KMS-11 (cell line): ENCODE measurements around the gene CRYBG2.
A peak's percentile ranks its signal among the peaks of the same experiment; 100 is the strongest.

Experiments
- H2AFZ ChIP-seq: fragments of 200-600 bp; sonication (generic); 2 replicates; pipeline ENCODE4 v1.6.1; 2016; ENCODE audit warnings: antibody characterized with exemption, mixed run types, low read depth
- H3K27ac ChIP-seq: fragments of 200-600 bp; sonication (generic); 2 replicates; pipeline ENCODE4 v1.6.1; 2016; ENCODE audit warnings: mild to moderate bottlenecking, mixed run types
- H3K27me3 ChIP-seq: fragments of 200-600 bp; sonication (generic); 2 replicates; pipeline ENCODE4 v1.6.1; 2017; ENCODE audit warnings: mild to moderate bottlenecking, low read depth, mixed run types, moderate library complexity; ENCODE audit not compliant: insufficient read depth
- H3K36me3 ChIP-seq: fragments of 200-600 bp; sonication (generic); 2 replicates; pipeline ENCODE4 v1.6.1; 2017; ENCODE audit warnings: mild to moderate bottlenecking, mixed run types; ENCODE audit not compliant: insufficient read depth
- H3K4me1 ChIP-seq: fragments of 200-600 bp; sonication (generic); 2 replicates; pipeline ENCODE4 v1.6.1; 2016; ENCODE audit warnings: mild to moderate bottlenecking, low read depth, mixed run types; ENCODE audit not compliant: poor library complexity, severe bottlenecking
- H3K4me2 ChIP-seq: fragments of 200-600 bp; sonication (generic); 2 replicates; pipeline ENCODE4 v1.7.0; 2016; ENCODE audit warnings: mild to moderate bottlenecking, mixed run types
- H3K4me3 ChIP-seq: fragments of 200-600 bp; sonication (generic); IDR thresholded peaks from 2 replicates; pipeline ENCODE4 v1.6.1; 2017; ENCODE audit warnings: low read depth, low read length, mixed read lengths; ENCODE audit not compliant: insufficient read depth
- H3K79me2 ChIP-seq: fragments of 200-600 bp; sonication (generic); 2 replicates; pipeline ENCODE4 v1.6.1; 2016; ENCODE audit warnings: low read depth, mixed run types; ENCODE audit not compliant: insufficient read depth
- H3K9ac ChIP-seq: fragments of 200-600 bp; sonication (generic); 2 replicates; pipeline ENCODE4 v1.6.1; 2016; ENCODE audit warnings: mild to moderate bottlenecking, mixed run types
- H4K20me1 ChIP-seq: fragments of 200-600 bp; sonication (generic); 2 replicates; pipeline ENCODE4 v1.6.1; 2016; ENCODE audit warnings: mild to moderate bottlenecking, mixed run types; ENCODE audit not compliant: insufficient read depth
- CTCF ChIP-seq: fragments of 200-600 bp; sonication (generic); conservative IDR thresholded peaks from 2 replicates; pipeline ENCODE4 v1.6.1; 2017; ENCODE audit warnings: low read depth, mild to moderate bottlenecking, antibody characterized with exemption, low read length, moderate library complexity, mixed read lengths

The CRYBG2 gene

GRCh38 chr1:26321315-26322041 lies 32.5 kb downstream of the CRYBG2 start:
- peak; percentile 87 for TF ChIP-seq CTCF
- H3K4me2 ChIP-seq: peak overlapping the region; percentile 24; the same call in 1 of the 2 replicates
- no peaks in the 10 kb centered on the region for H3K79me2 ChIP-seq
- peaks cover 4% of the 10 kb centered on the region for H3K4me1 ChIP-seq
- no peaks in the 10 kb centered on the region for H3K27me3 ChIP-seq
- no peak overlapping the region for H3K9ac ChIP-seq
- H3K36me3 ChIP-seq: no peaks in the 10 kb centered on the region
- H4K20me1 ChIP-seq: no peaks in the 10 kb centered on the region
- H3K4me3 ChIP-seq: no peak overlapping the region
- no peak overlapping the region for H3K27ac ChIP-seq
- peak overlapping the region; percentile 81 for H2AFZ ChIP-seq

GRCh38 chr1:26320896-26321295 lies 33.0 kb downstream of the CRYBG2 start:
- peaks cover 4% of the 10 kb centered on the region for H3K4me1 ChIP-seq
- no peaks in the 10 kb centered on the region for H4K20me1 ChIP-seq
- peak overlapping the region; percentile 24; the same call in 1 of the 2 replicates for H3K4me2 ChIP-seq
- peak overlapping the region; percentile 81; the same call in 1 of the 2 replicates for H2AFZ ChIP-seq
- H3K4me3 ChIP-seq: no peak overlapping the region
- H3K36me3 ChIP-seq: no peaks in the 10 kb centered on the region
- no peak overlapping the region for H3K9ac ChIP-seq
- no peaks in the 10 kb centered on the region for H3K27me3 ChIP-seq
- no peak for TF ChIP-seq CTCF
- H3K79me2 ChIP-seq: no peaks in the 10 kb centered on the region
- no peak overlapping the region for H3K27ac ChIP-seq

GRCh38 chr1:26318338-26319064 lies 35.4 kb downstream of the CRYBG2 start:
- H3K36me3 ChIP-seq: no peaks in the 10 kb centered on the region
- no peak overlapping the region for H3K27ac ChIP-seq
- H3K4me3 ChIP-seq: no peak overlapping the region
- H2AFZ ChIP-seq: no peak overlapping the region
- no peaks in the 10 kb centered on the region for H3K79me2 ChIP-seq
- no peak overlapping the region for H3K4me2 ChIP-seq
- no peak overlapping the region for H3K9ac ChIP-seq
- no peaks in the 10 kb centered on the region for H3K27me3 ChIP-seq
- no peaks in the 10 kb centered on the region for H4K20me1 ChIP-seq
- H3K4me1 ChIP-seq: peaks cover 4% of the 10 kb centered on the region
- no peak for TF ChIP-seq CTCF

GRCh38 chr1:26317612-26318337 lies 36.2 kb downstream of the CRYBG2 start, which contains the start of gene CD52:
Gene CD52, plus strand, starts transcription at chr1:26317958. Its CDS starts 60 bp downstream, at chr1:26318018.
- H3K9ac ChIP-seq: no peak within 1 kb of the TSS

More at GRCh38 chr1:26317612-26318337, 36.2 kb downstream of the CRYBG2 start, which contains the start of gene CD52:
- Histone ChIP-seq H3K4me1 (peaks cover 4% of the 10 kb centered on the region), H3K4me3 (no peak within 1 kb of the TSS), H3K79me2 (no peaks in the 10 kb centered on the region), H3K27me3 (no peaks in the 10 kb centered on the region), H3K27ac (no peak within 1 kb of the TSS), H3K36me3 (no peaks in the 10 kb centered on the region), H2AFZ (no peak within 1 kb of the TSS), H3K4me2 (no peak within 1 kb of the TSS), H4K20me1 (no peaks in the 10 kb centered on the region)
- no peak for TF ChIP-seq CTCF
